Measurements from ENCODE around the gene ERP29. TPM values are rescaled to one million over a fixed set of nuclear protein-coding genes. Genes with fewer than 3 reads are reported as not detected.
"Not testable (repeated sequence)": the region's sequence is repeated elsewhere in the genome, so short reads cannot be mapped to it uniquely, and the experiment has no call there.

The ERP29 gene
- total RNA-seq, 1 donor from 2014 or later, result 51.4 TPM

DNA sequence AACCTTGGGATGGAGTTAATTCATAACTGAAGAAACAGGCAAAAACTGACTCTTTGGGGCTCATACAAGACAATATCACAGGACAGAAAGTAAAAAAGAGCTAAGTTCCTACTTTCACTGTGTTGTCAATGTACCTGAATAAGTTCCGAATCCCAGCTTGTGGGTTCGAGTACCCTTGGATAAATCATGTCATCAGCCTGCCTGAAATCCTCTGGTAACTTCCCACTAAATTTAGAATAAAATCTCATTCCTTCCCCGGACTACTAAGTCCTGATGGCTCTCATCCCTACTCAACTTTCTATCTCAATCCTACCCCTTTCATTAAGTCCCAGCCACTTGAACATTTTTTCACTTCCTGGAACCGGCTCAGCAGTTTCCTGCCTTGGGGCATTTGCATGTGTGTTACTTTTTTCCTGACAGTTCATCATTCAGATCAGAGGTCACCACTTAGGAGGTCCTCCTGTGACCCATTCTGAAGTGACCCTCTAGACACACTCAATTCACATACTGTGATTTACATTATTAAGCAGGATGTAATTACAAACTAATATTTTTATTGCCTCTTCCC, 12.7 kb downstream of the ERP29 start:
- DNase-seq (ENCODE audit: low spot score), result no peak
- no peak for ATAC-seq
- intact Hi-C loops (cut with DNase I), result no loop called here

DNA sequence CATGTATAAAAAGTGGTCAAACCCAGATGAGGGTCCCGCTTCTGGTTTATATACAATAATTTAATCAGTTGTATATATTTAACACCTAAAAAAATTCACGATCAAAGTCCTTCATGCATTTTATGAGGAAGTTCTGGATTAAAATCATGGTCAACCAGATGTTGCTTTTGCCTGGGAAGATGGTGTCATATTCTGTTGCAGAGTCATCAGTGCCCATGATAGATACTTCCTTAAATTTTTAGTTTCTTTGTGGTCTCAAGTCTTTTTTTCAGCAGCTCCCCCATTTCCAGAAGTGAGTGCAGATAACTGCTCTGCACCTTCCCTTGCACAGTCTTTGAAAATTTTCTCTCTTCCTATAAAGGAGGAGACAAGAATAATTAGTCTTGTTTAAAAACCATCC, 16.1 kb downstream of the ERP29 start:
- no peak for ATAC-seq
- intact Hi-C loops (cut with DNase I), result no loop called here

DNA sequence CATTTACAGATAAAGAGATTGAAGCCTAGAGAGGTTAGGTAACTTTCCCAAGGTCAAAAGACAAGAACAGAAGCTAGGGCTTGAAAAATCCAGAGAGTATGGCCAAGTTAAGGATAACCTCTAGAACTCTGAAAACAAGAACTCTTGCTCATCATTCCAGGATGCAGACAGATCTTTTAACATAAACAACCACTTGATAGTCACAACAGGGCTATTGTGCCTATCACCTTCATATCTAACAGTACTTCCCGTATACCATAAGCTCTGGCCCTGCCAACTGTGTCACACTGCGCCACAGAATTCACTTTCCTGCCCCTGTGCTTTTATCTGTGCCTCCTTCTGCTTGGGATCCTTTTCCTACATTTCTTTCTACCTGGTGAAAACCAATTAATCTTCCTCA, 18.2 kb downstream of the ERP29 start:
- no peak for ATAC-seq

More for the DNA sequence above, 16.1 kb downstream of the ERP29 start:
- DNase-seq (ENCODE audit: low spot score), result no peak

DNA sequence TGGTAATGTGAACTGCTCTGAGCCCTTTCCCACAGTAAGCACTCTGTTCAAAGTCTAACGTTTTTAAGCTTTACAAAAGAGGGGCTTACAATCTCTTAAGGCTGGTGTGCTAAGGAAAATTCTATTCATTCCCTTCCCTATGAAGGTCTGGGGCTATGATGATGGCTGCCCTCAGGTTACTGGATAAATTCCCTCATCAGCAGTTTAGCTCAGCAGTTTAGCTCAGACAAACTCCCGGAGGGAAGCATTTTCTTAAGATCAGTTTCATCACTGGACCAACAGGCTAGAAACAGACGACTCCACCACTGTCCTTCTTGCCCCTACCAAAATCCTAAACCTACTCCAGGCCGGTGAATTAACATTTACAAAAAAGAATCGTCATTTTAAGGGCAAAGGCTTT, 19.1 kb downstream of the ERP29 start:
- intact Hi-C loops (cut with DNase I), result no loop called here
- DNase-seq (ENCODE audit: low spot score) (no peak), ATAC-seq (no peak)

More for the DNA sequence above, 18.2 kb downstream of the ERP29 start:
- no peak for DNase-seq (ENCODE audit: low spot score)
- intact Hi-C loops (cut with DNase I), result no loop called here

DNA sequence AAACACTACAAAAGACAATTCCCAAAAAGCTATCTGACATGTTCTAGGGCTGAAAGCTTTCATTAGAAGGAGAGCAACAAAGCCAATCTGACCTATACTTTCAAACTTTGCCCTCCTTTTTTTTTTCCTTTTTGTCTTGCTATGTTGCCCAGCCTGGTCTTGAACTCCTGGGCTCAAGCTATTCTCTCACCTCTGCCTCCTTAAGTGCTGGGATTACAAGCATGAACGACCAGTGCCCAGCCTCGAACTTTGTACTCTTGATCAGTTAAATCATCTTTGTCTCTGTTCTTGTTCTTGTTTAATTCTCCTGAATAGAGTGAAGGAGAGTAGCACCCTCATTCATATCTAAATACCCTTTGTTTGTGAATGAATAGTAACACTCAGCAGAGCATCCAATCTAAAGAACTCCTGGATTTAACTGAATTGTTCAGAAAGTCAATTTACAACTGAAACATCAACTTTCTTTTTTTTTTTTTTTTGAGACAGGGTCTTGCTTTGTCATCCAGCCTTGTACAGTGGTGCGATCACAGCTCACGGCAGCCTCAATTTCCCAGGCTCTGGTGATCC, 22.1 kb downstream of the ERP29 start:
- no peak for ATAC-seq
- intact Hi-C loops (cut with DNase I), result no loop called here
- no peak for DNase-seq (ENCODE audit: low spot score)

DNA sequence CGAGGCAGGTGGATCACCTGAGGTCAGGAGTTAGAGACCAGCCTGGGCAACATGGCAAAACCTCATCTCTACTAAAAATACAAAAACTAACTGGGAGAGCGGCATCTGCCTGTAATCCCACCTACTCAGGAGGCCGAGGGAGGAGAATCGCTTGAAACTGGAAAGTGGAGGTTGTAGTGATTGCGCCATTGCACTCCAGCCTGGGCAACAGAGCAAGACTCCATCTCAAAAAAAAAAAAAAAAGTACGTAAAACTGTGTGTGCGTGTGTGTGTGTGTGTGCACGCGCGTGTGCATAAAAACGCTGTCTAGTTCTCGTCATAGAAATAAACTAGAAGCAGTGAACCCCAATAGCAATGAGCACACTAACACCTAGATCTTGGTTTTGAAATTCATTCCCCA, 23.4 kb downstream of the ERP29 start:
- DNase-seq (ENCODE audit: low spot score); intact Hi-C loops (cut with DNase I); ATAC-seq: not testable (repeated sequence)

DNA sequence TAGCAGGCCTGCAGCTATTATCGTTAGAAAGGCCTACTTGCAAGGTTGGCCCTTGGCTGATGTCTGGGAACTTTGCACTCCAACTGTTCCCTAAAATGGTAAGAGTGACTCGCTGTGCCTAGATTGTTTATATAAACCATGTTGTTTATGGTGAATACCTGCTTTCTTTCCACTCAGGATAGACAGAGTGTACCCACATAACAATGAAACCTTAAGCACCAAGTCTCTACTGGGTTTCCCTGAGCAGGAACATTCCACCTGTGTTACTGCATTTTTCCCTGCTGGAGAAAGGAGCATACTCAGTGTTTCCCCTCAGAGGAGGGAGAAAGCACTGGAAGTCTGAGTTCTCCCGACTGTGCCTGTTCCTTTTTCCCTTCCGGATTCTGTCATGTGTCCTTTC, 32.8 kb downstream of the ERP29 start:
- intact Hi-C loops (cut with DNase I), result no loop called here
- ATAC-seq (no peak), DNase-seq (ENCODE audit: low spot score) (no peak)

DNA sequence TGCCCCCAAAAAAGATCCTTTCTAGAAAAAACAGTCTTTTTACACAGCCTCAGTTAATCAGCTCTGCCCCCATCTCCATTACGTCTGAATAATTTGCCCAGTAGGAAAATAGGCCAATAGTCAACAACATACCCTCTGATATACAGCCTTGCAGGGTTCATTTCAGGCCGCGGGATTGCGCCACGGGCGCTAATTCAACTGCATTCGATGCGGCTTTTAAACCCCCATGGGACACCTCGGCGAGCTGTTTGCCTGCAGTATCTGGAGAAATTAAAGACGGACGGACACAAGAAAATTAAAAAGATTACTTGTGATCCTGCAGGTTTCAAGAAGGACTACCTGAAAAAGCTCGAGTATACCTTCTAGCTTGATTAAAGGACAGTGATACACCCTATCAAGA, 36.1 kb downstream of the ERP29 start:
- ATAC-seq (no peak), DNase-seq (ENCODE audit: low spot score) (no peak)
- intact Hi-C loops (cut with DNase I), result no loop called here

DNA sequence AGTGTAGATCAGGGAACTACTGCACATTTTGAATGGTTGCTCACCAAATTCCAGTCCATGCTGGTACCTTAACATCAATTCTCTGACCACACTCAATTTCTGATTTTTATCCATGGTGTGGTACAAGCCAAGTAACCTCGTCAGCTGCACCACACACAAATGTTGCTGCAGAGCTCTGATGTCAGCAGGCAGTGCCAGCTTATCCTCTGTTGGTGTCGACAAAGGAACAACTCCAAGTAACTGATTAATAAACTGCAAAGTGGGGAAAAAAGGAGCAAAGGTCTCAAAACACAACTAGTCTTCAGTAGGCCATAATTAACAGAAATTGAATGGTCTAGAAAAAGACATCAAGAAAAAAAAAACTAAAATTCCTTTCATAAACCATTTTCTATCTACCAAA, 47.9 kb downstream of the ERP29 start:
- no peak for ATAC-seq
- DNase-seq (ENCODE audit: low spot score), result no peak
- intact Hi-C loops (cut with DNase I), result no loop called here

DNA sequence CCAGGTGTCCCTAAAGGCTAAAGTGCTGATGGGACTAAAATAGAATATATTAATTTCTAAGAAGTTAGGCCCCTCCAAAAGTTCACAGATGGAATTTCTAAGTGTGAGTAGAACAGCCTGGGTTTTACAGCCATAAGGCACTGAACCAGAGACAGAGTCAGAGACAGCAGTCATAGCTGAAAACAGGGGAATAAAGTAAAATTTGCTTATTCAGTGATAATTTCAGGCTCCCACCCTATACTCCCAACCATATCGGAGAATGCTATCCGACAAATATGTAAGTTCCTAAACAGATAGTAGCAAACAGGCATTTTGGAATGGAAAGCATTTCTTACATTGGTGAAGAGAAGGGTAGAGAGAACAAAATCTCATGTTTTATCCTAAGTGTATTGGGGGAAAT, 50.0 kb downstream of the ERP29 start:
- no peak for DNase-seq (ENCODE audit: low spot score)
- intact Hi-C loops (cut with DNase I), result no loop called here
- ATAC-seq, result no peak

DNA sequence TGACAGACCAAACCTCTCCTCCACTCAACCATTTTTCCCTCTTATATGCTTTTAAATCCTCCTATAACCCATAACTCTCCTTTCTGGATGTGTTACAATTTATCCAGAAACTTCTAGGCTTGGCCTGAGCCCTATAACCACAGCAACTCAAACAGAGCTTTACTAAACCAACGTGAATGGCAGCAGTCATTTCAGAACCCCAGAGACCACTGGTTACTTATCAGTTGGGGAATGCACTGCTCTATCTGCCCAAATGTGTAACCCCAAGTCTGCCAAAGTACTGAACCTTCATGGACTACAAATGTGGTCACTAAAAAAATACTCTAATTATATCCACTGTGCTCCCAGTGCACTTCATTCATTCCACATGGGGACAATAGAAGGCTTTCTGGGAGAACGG, 53.3 kb downstream of the ERP29 start:
- intact Hi-C loops (cut with DNase I), result no loop called here
- no peak for ATAC-seq

More for the DNA sequence above, 53.3 kb downstream of the ERP29 start:
- no peak for DNase-seq (ENCODE audit: low spot score)

Small RNA genes within 50 kb of the gene (microRNA-seq; reads per million reads assigned to microRNA genes)
- gene MIR3657, result not detected

Other genes starting within 250 kb of the ERP29 start
- gene ALDH2, start 246.5 kb upstream of the ERP29 start, total RNA-seq, result 75.3 TPM
- gene MAPKAPK5, start 171.2 kb upstream of the ERP29 start, total RNA-seq, result 50.5 TPM
- 17.7 TPM for gene TMEM116, start 261 bp upstream of the ERP29 start, total RNA-seq
- gene NAA25, start 95.4 kb downstream of the ERP29 start, total RNA-seq, result 43.6 TPM
- 26.5 TPM for gene TRAFD1, start 112.1 kb downstream of the ERP29 start, total RNA-seq

Data from sciatic nerve (tissue), 2 donors.